Smooth muscle cell (in vitro differentiated cells): ENCODE data around the gene SEL1L. TPM values are rescaled to one million over a fixed set of nuclear protein-coding genes. Genes with fewer than 3 reads are reported as not detected.

Experiments used
- DNase-seq: peaks from one replicate; lab custom pipeline; 2025; ENCODE audit not compliant: unreplicated experiment; lab: John Stamatoyannopoulos, UW
- H2AFZ ChIP-seq: fragments of 200-600 bp; sonication (generic); 2 replicates; pipeline ENCODE4 v1.6.0; 2016; ENCODE audit warnings: antibody characterized with exemption, low read depth, mild to moderate bottlenecking
- H3F3A ChIP-seq: fragments of 200-600 bp; sonication (generic); 2 replicates; pipeline ENCODE4 v1.6.0; 2017; ENCODE audit warnings: antibody characterized with exemption, low read depth
- H3K27ac ChIP-seq: fragments of 200-600 bp; sonication (generic); 2 replicates; pipeline ENCODE4 v1.5.1; 2016; ENCODE audit warnings: low read depth, mild to moderate bottlenecking
- H3K27me3 ChIP-seq: fragments of 200-600 bp; sonication (generic); 2 replicates; pipeline ENCODE4 v1.6.1; 2016; ENCODE audit warnings: low read depth, mild to moderate bottlenecking
- H3K36me3 ChIP-seq: fragments of 200-600 bp; sonication (generic); 2 replicates; pipeline ENCODE4 v1.5.1; 2016; ENCODE audit warnings: low read depth
- H3K4me1 ChIP-seq: fragments of 200-600 bp; sonication (generic); 2 replicates; pipeline ENCODE4 v1.5.1; 2016; ENCODE audit warnings: low read depth
- H3K4me2 ChIP-seq: fragments of 200-600 bp; sonication (generic); 2 replicates; pipeline ENCODE4 v1.6.0; 2016; ENCODE audit warnings: mild to moderate bottlenecking
- H3K4me3 ChIP-seq: fragments of 200-600 bp; sonication (generic); 2 replicates; pipeline ENCODE4 v1.5.1; 2016; ENCODE audit warnings: mild to moderate bottlenecking
- H3K79me2 ChIP-seq: fragments of 200-600 bp; sonication (generic); 2 replicates; pipeline ENCODE4 v1.6.0; 2016; ENCODE audit warnings: low read depth, mild to moderate bottlenecking
- H3K9ac ChIP-seq: fragments of 200-600 bp; sonication (generic); 2 replicates; pipeline ENCODE4 v1.6.0; 2016; ENCODE audit warnings: low read depth
- H3K9me3 ChIP-seq: fragments of 200-600 bp; sonication (generic); replicated peaks from 2 replicates; pipeline ENCODE4 v1.5.1; 2016; ENCODE audit warnings: low read depth
- H4K20me1 ChIP-seq: fragments of 200-600 bp; sonication (generic); 2 replicates; pipeline ENCODE4 v1.6.0; 2016; ENCODE audit warnings: low read depth
- CTCF ChIP-seq: fragments of 200-600 bp; sonication (generic); IDR thresholded peaks from 2 replicates; pipeline ENCODE4 v1.5.1; 2017; ENCODE audit warnings: borderline replicate concordance, mild to moderate bottlenecking, antibody characterized with exemption; ENCODE audit not compliant: insufficient read depth, poor library complexity, severe bottlenecking
- WGBS: methylation state at CpG from one replicate; pipeline ENCODE4 v1.1.7; 2016; ENCODE audit warnings: low lambda C conversion rate; 5-methylcytosine and 5-hydroxymethylcytosine counted together
- polyA plus RNA-seq: library from polyadenylated mRNA; unstranded; fragments of >200 nt; fragmentation: Nextera tagmentation; extraction: Ambion mirVana; gene quantifications from 2 replicates; pipeline ENCODE4 v1.2.1, GENCODE V29; 2016
- total RNA-seq: library from RNA; depleted of rRNA; stranded (reverse); fragments of >200 nt; gene quantifications from 2 replicates; pipeline ENCODE4 v1.2.3, GENCODE V29; 2014

SEL1L gene
- total and polyA plus RNA-seq, 2 experiments from 2014 or later, result 36.8 to 78.8 TPM

- Histone ChIP-seq H3K9me3 (no peaks in the 10 kb centered on the region), H2AFZ (no peak overlapping the region), H3K4me3 (no peak overlapping the region), H3K4me2 (no peak overlapping the region), H3K4me1 (peaks cover 8% of the 10 kb centered on the region), H3F3A (no peaks in the 10 kb centered on the region), H3K79me2 (peaks cover 14% of the 10 kb centered on the region), H3K36me3 (no peaks in the 10 kb centered on the region), H3K27me3 (no peaks in the 10 kb centered on the region), H3K9ac (no peak overlapping the region), H4K20me1 (peaks cover 10% of the 10 kb centered on the region), H3K27ac (no peak overlapping the region)
- 75% methylated on average over 2 of the region's 2 CpGs for WGBS
- TF ChIP-seq CTCF, result no peak
- DNase-seq, result no peak
Observed at GRCh38 chr14:81537193-81537592, 3.5 kb upstream of the SEL1L start.

GRCh38 chr14:81536241-81536771, 2.7 kb upstream of the SEL1L start:
- TF ChIP-seq CTCF, result no peak
- H4K20me1 ChIP-seq, result peaks cover 10% of the 10 kb centered on the region
- H3K4me2 ChIP-seq, result no peak overlapping the region
- no peak for DNase-seq
- H3K27ac ChIP-seq, result no peak overlapping the region
- H2AFZ ChIP-seq, result no peak overlapping the region
- no peak overlapping the region for H3K4me3 ChIP-seq
- no peaks in the 10 kb centered on the region for H3K27me3 ChIP-seq
- H3K9me3 ChIP-seq, result no peaks in the 10 kb centered on the region
- H3F3A ChIP-seq, result no peaks in the 10 kb centered on the region
- H3K36me3 ChIP-seq, result no peaks in the 10 kb centered on the region
- H3K9ac ChIP-seq, result no peak overlapping the region
- WGBS, result 47% methylated on average over 2 of the region's 2 CpGs
- peaks cover 11% of the 10 kb centered on the region for H3K4me1 ChIP-seq
- H3K79me2 ChIP-seq, result peaks cover 22% of the 10 kb centered on the region

- DNase-seq, result no peak
- peaks cover 17% of the 10 kb centered on the region for H4K20me1 ChIP-seq
- 87% methylated on average over 3 of the region's 3 CpGs for WGBS
- H3F3A ChIP-seq, result no peaks in the 10 kb centered on the region
- H3K27ac ChIP-seq, result no peak overlapping the region
- no peaks in the 10 kb centered on the region for H3K9me3 ChIP-seq
- H3K4me3 ChIP-seq, result no peak overlapping the region
- no peak overlapping the region for H3K4me2 ChIP-seq
- peaks cover 30% of the 10 kb centered on the region for H3K79me2 ChIP-seq
- TF ChIP-seq CTCF, result no peak
- H2AFZ ChIP-seq, result peak overlapping the region; percentile 93
- peaks cover 11% of the 10 kb centered on the region for H3K4me1 ChIP-seq
- no peak overlapping the region for H3K9ac ChIP-seq
- no peaks in the 10 kb centered on the region for H3K27me3 ChIP-seq
- H3K36me3 ChIP-seq, result no peaks in the 10 kb centered on the region
Observed at GRCh38 chr14:81535396-81536164, 1.9 kb upstream of the SEL1L start.
